Kidney epithelial cell (primary cell): ENCODE data around the gene PRPF19. TPM values are rescaled to one million over a fixed set of nuclear protein-coding genes. Genes with fewer than 3 reads are reported as not detected.
A peak's percentile ranks its signal among the peaks of the same experiment; 100 is the strongest.

Experiments
- DNase-seq: peaks from one replicate; pipeline ENCODE4 v3.0.0-alpha.2; 2010; ENCODE audit warnings: low read depth
- H3K27me3 ChIP-seq: 2 replicates; pipeline ENCODE4 v1.6.0; 2011; ENCODE audit warnings: low read length; ENCODE audit not compliant: control insufficient read depth, insufficient read depth
- H3K36me3 ChIP-seq: 2 replicates; pipeline ENCODE4 v1.5.1; 2011; ENCODE audit warnings: low read length; ENCODE audit not compliant: control insufficient read depth, insufficient read depth
- H3K4me3 ChIP-seq: 2 replicates; pipeline ENCODE4 v1.5.1; 2011; ENCODE audit warnings: low read depth, mild to moderate bottlenecking, control low read depth, low read length
- total RNA-seq: library from RNA; depleted of rRNA; stranded (reverse); fragments of >200 nt; gene quantifications from 2 replicates; pipeline ENCODE4 v1.2.3, GENCODE V29; 2015
- TF ChIP-seq, protein P1 (sequence below): IDR thresholded peaks from 2 replicates; pipeline ENCODE4 v1.5.1; 2011; ENCODE audit warnings: mild to moderate bottlenecking, moderate library complexity, low read length, control low read depth, inconsistent platforms; ENCODE audit not compliant: insufficient read depth, poor library complexity, severe bottlenecking

The PRPF19 gene
- total RNA-seq, 1 donor from 2014 or later = 98.8 TPM

DNA sequence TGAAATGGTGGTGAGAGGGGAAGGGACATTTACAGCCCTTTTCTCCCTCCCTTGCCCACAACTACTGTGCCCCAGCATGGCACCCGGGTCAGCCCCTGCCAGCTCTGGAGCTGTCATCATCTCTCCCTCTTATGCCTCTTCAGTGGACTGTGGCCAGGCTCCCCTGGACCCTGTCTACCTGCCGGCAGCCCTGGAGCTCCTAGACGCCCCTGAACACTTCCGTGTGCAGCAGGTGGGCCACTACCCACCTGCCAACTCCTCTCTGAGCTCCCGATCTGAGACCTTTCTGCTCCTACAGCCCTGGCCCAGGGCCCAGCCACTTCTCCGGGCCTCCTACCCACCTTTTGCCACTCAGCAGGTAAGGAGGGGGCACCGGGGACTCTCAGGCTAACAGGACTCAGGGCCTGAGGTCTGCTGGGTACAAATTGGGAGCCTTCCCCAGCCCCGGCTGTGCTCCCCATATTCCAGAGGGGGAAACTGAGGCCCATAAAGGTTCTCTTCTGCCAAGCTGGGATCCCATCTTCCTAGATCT, 20.7 kb upstream of the PRPF19 start:
- TF ChIP-seq, protein P1, sequence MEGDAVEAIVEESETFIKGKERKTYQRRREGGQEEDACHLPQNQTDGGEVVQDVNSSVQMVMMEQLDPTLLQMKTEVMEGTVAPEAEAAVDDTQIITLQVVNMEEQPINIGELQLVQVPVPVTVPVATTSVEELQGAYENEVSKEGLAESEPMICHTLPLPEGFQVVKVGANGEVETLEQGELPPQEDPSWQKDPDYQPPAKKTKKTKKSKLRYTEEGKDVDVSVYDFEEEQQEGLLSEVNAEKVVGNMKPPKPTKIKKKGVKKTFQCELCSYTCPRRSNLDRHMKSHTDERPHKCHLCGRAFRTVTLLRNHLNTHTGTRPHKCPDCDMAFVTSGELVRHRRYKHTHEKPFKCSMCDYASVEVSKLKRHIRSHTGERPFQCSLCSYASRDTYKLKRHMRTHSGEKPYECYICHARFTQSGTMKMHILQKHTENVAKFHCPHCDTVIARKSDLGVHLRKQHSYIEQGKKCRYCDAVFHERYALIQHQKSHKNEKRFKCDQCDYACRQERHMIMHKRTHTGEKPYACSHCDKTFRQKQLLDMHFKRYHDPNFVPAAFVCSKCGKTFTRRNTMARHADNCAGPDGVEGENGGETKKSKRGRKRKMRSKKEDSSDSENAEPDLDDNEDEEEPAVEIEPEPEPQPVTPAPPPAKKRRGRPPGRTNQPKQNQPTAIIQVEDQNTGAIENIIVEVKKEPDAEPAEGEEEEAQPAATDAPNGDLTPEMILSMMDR = no peak

DNA sequence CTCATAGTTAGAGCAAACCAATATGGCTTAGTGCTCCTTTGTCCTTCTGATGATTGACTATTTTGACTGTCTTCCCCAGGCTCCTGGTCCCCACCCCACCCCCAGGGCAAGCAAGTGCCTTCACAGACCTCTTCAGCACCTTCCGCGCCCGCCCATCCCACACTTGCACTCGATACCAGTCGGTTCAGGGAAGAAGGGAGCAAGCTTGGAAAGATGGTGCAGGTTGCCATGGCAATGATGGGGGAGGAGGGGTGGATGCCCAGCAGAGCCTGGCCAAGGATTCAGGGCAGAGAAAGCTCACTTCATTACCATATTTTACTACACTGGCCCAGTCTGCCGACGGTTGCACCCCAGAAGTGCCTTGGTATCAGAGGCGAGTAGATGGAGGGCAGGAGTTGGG, 20.1 kb upstream of the PRPF19 start:
- DNase-seq = no peak
- Histone ChIP-seq H3K27me3 (no peaks in the 10 kb centered on the region), H3K36me3 (peaks cover 8% of the 10 kb centered on the region), H3K4me3 (no peak overlapping the region)
- TF ChIP-seq, protein P1 = no peak

More for the DNA sequence above, 20.7 kb upstream of the PRPF19 start:
- H3K27me3 ChIP-seq = no peaks in the 10 kb centered on the region
- H3K36me3 ChIP-seq = peaks cover 8% of the 10 kb centered on the region
- no peak for DNase-seq
- no peak overlapping the region for H3K4me3 ChIP-seq

DNA sequence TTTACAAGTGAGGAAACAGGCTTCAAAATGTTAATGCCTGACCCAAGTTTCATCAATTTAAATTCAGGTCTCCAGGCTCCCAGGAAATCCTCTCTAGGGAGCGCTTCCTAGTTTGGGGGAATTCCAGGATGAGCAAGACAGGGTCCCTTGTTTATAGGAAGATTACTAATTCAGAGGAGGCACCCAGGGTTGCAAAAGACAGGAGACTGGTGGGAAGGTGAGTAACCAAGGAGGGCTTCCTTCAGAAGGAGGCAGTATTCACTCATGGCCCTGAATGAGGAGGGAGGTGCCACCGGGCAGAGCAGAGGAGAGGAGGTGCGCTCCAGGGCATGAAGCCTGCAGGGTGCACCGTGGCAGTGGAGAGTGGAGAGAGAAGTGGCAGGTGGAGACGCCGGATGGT, 19.5 kb upstream of the PRPF19 start:
- Histone ChIP-seq H3K36me3 (peaks cover 10% of the 10 kb centered on the region), H3K27me3 (no peaks in the 10 kb centered on the region), H3K4me3 (peak overlapping the region; percentile 94)
- TF ChIP-seq, protein P1 = no peak
- DNase-seq = peak; percentile 48

DNA sequence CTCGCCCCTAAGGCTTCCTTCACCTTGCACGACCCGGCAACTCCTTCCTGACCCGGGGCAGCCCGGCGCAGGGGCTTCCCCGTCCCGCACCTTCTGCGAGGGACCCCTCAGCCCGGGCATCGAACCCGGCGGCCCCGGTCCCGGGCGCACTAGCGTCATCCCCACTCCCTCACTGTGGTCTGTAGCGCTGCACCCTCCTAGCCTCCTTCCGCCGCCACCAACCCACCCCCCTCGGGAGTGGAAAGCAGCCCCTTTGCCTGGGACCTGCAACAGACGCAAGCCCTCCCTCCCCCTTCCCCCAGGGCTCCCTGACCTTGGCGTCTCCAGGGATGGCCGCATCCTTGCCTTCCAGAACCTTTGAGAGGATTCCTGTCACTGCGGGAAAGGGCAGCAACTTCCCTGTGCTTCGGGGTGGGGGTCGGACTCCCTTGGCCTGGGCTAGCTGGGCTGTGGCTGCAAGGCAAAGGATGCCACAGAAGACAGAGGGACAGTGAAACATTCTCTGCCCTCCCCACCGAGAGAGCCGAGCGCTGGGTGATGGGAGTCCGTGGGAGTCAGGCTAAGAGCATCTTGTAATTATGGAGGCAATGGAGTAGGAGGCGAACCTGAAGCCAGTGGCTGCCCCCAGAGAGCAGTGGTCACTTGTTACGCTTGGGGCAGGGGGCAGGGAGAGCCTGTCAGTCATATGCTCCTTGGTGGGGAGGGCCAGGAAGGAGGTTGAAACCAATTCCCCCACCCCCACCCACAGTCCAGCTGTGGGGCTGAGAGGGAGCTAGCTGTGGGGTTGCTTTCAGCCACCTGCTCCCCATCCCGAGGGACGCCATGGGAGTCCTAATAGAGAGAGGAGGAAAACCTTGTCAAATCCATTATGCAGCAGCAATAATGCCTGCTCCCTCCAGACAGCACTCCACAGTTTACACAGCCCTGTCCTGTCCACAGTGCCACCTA, 18.8 kb upstream of the PRPF19 start:
- no peaks in the 10 kb centered on the region for H3K27me3 ChIP-seq
- no peak for DNase-seq
- TF ChIP-seq, protein P1 = no peak

DNA sequence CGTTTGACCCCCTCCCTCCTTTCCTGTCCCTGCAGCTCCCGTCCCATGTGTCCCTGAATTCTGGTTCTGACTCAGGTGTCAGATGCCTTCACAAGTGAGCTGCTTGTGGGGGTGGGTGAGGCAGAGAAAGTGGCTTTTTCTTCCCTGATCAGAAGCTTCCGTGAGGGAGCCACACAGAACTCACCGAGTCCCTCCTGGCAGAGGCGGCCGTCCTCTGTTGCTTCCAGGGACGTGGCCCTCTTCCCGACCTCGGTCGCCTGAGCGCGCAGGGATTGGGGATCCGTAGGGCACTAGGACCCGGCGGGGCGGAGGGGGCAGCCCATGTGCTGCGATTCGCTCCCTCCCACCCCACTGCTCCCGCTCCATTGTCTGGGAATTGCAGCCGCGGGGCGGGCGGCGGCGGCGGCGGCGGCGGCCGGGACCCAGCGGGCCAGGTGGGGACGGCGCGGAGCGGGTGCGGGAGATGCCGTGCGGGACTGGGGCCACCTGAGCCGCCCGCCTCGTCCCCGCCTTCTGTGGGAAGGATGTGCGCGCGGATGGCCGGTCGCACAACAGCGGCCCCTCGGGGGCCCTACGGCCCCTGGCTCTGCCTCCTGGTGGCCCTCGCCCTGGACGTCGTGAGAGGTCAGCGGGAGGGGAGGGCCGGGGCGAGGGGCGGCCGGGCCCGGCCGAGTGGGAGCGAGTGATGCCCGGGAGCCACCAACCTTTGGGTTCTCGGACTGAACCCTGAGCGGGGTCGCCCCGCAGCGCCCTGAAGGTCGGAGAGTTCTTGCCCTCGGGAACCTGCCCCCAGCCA, 17.9 kb upstream of the PRPF19 start, which contains the start of gene TMEM132A:
TMEM132A (plus strand) TSS at position 351 of the 796 bp plus-strand sequence; CDS start at position 525, 174 bp downstream.
- H3K27me3 ChIP-seq = no peaks in the 10 kb centered on the region
- DNase-seq = no peak
- H3K36me3 ChIP-seq = peaks cover 7% of the 10 kb centered on the region

More for the DNA sequence above, 18.8 kb upstream of the PRPF19 start:
- Histone ChIP-seq H3K4me3 (peak overlapping the region; percentile 94), H3K36me3 (peaks cover 9% of the 10 kb centered on the region)

More for the DNA sequence above, 17.9 kb upstream of the PRPF19 start, which contains the start of gene TMEM132A:
- H3K4me3 ChIP-seq = peak within 1 kb of the TSS; percentile 94
- TF ChIP-seq, protein P1 = no peak
